GM23338 (cell line): Measurements from ENCODE around the gene ERC2. TPM values are rescaled to one million over a fixed set of nuclear protein-coding genes. Genes with fewer than 3 reads are reported as not detected.

Experiments used
- ATAC-seq: fragments of 200-7000 bp; cut with Tn5 transposase; 3 replicates; pipeline ENCODE4 v1.9.1; 2020
- DNase-seq: peaks from one replicate; pipeline ENCODE4 v3.0.0-alpha.2; 2015; ENCODE audit warnings: low spot score
- H2AFZ ChIP-seq: fragments of 200-600 bp; sonication (generic); 2 replicates; pipeline ENCODE4 v1.8.0; 2016; ENCODE audit warnings: antibody characterized with exemption, mild to moderate bottlenecking, moderate library complexity
- H3F3A ChIP-seq: fragments of 200-600 bp; sonication (generic); replicated peaks from 2 replicates; pipeline ENCODE4 v1.8.0; 2017; ENCODE audit warnings: antibody characterized with exemption, mixed run types, low read depth
- H3K27ac ChIP-seq: fragments of 200-600 bp; sonication (generic); 2 replicates; pipeline ENCODE4 v1.6.1; 2016; ENCODE audit warnings: low read depth
- H3K27me3 ChIP-seq: fragments of 200-600 bp; sonication (generic); 2 replicates; pipeline ENCODE4 v1.8.0; 2016; ENCODE audit warnings: mild to moderate bottlenecking, mixed run types, moderate library complexity; ENCODE audit not compliant: insufficient read depth
- H3K36me3 ChIP-seq: fragments of 200-600 bp; sonication (generic); 2 replicates; pipeline ENCODE4 v1.8.0; 2016; ENCODE audit warnings: mild to moderate bottlenecking; ENCODE audit not compliant: insufficient read depth
- H3K4me1 ChIP-seq: fragments of 200-600 bp; sonication (generic); 2 replicates; pipeline ENCODE4 v1.8.0; 2016; ENCODE audit warnings: mild to moderate bottlenecking, moderate library complexity; ENCODE audit not compliant: insufficient read depth
- H3K4me2 ChIP-seq: fragments of 200-600 bp; sonication (generic); 2 replicates; pipeline ENCODE4 v1.7.1; 2017; ENCODE audit warnings: mixed run types
- H3K4me3 ChIP-seq: fragments of 200-600 bp; sonication (generic); 2 replicates; pipeline ENCODE4 v1.6.1; 2016; ENCODE audit warnings: mixed run types
- H3K79me2 ChIP-seq: fragments of 200-600 bp; sonication (generic); replicated peaks from 2 replicates; pipeline ENCODE4 v1.8.0; 2017; ENCODE audit warnings: mild to moderate bottlenecking; ENCODE audit not compliant: insufficient read depth
- H3K9me2 ChIP-seq: fragments of 200-600 bp; sonication (generic); 2 replicates; pipeline ENCODE4 v1.8.0; 2017; ENCODE audit not compliant: insufficient read depth
- H4K20me1 ChIP-seq: fragments of 200-600 bp; sonication (generic); replicated peaks from 2 replicates; pipeline ENCODE4 v1.8.0; 2017; ENCODE audit warnings: mild to moderate bottlenecking; ENCODE audit not compliant: insufficient read depth
- H3K27ac Mint-ChIP-seq: 2 replicates; pipeline ENCODE4 v1.8.0; 2020; ENCODE audit warnings: inconsistent platforms, mild to moderate bottlenecking, moderate library complexity, mixed read lengths
- H3K27me3 Mint-ChIP-seq: 3 replicates; pipeline ENCODE4 v1.8.0; 2022; ENCODE audit warnings: low read depth, mild to moderate bottlenecking, moderate library complexity, mixed read lengths, inconsistent platforms; ENCODE audit not compliant: insufficient read depth, poor library complexity
- H3K36me3 Mint-ChIP-seq: 3 replicates; pipeline ENCODE4 v1.8.0; 2021; ENCODE audit warnings: low read depth, mild to moderate bottlenecking, inconsistent platforms, moderate library complexity, mixed read lengths
- H3K4me1 Mint-ChIP-seq: 3 replicates; pipeline ENCODE4 v1.8.0; 2020; ENCODE audit warnings: mild to moderate bottlenecking, inconsistent platforms, mixed read lengths
- H3K4me3 Mint-ChIP-seq: 3 replicates; pipeline ENCODE4 v1.8.0; 2021; ENCODE audit warnings: moderate library complexity, mild to moderate bottlenecking, inconsistent platforms, mixed read lengths
- H3K9me3 Mint-ChIP-seq: 3 replicates; pipeline ENCODE4 v1.8.0; 2020; ENCODE audit warnings: moderate library complexity, mild to moderate bottlenecking, inconsistent platforms, mixed read lengths
- CREB1 ChIP-seq: fragments of 250-450 bp; sonication (Bioruptor Pico); IDR thresholded peaks from 2 replicates; pipeline ENCODE4 v1.5.0; 2020; ENCODE audit warnings: low read depth, mild to moderate bottlenecking, moderate library complexity
- EZH2 ChIP-seq: fragments of 200-600 bp; sonication (generic); IDR thresholded peaks from one replicate; pipeline ENCODE4 v1.8.0; 2017; ENCODE audit warnings: antibody characterized with exemption, mild to moderate bottlenecking, low read depth; ENCODE audit not compliant: unreplicated experiment
- EZH2phosphoT487 ChIP-seq: fragments of 200-600 bp; sonication (generic); IDR thresholded peaks from one replicate; pipeline ENCODE4 v1.8.1; 2018; ENCODE audit warnings: antibody characterized with exemption; ENCODE audit not compliant: unreplicated experiment
- JUNB ChIP-seq: IDR thresholded peaks from one replicate; pipeline ENCODE4 v1.6.1; 2016; ENCODE audit warnings: antibody characterized with exemption; ENCODE audit not compliant: unreplicated experiment
- NANOG ChIP-seq: IDR thresholded peaks from 2 replicates; pipeline ENCODE4 v1.6.1; 2016; ENCODE audit warnings: antibody characterized with exemption, borderline replicate concordance
- POLR2AphosphoS5 ChIP-seq: IDR thresholded peaks from 2 replicates; pipeline ENCODE4 v1.6.1; 2016; ENCODE audit warnings: antibody characterized with exemption, low read depth
- STAT1 ChIP-seq: IDR thresholded peaks from one replicate; pipeline ENCODE4 v1.6.1; 2016; ENCODE audit warnings: antibody characterized with exemption; ENCODE audit not compliant: unreplicated experiment
- ZNF114 ChIP-seq: fragments of 250-450 bp; sonication (Bioruptor Pico); IDR thresholded peaks from 2 replicates; pipeline ENCODE4 v1.5.0; 2020; ENCODE audit warnings: mild to moderate bottlenecking, moderate library complexity
- ZNF331 ChIP-seq: fragments of 250-450 bp; sonication (Bioruptor Pico); IDR thresholded peaks from 2 replicates; pipeline ENCODE4 v1.5.0; 2020; ENCODE audit warnings: low read depth, mild to moderate bottlenecking, moderate library complexity
- polyA plus RNA-seq: library from polyadenylated mRNA; unstranded; fragments of >200 nt; fragmentation: Nextera tagmentation; extraction: Ambion mirVana; gene quantifications from 2 replicates; pipeline ENCODE4 v1.2.1, GENCODE V29; 2016
- total RNA-seq: library from RNA; depleted of rRNA; stranded (reverse); fragments of >200 nt; shearing (Covaris generic); gene quantifications from 2 replicates; pipeline ENCODE4 v1.2.3, GENCODE V29; 2014
- TF ChIP-seq, protein P1 (sequence below): fragments of 250-450 bp; sonication (Bioruptor Pico); IDR thresholded peaks from 2 replicates; pipeline ENCODE4 v1.5.0; 2020; ENCODE audit warnings: mild to moderate bottlenecking, moderate library complexity
- TF ChIP-seq, protein P2 (sequence below), 2 experiments: fragments of 200-600 bp in 1 of 2; sonication (generic) in 1 of 2; conservative IDR thresholded peaks; 2 replicates each; pipeline versions ENCODE4 v1.5.1 to v1.6.1; 2016 to 2017; ENCODE audit warnings: antibody characterized with exemption in 2 of 2, low read depth in 2 of 2, mild to moderate bottlenecking in 2 of 2, moderate library complexity in 1 of 2
- TF ChIP-seq, protein P3 (sequence below): IDR thresholded peaks from one replicate; pipeline ENCODE4 v1.6.1; 2018; ENCODE audit warnings: antibody characterized with exemption; ENCODE audit not compliant: unreplicated experiment
- TF ChIP-seq, protein P4 (sequence below): IDR thresholded peaks from 2 replicates; pipeline ENCODE4 v1.6.1; 2016; ENCODE audit warnings: antibody characterized with exemption

Gene ERC2
- total and polyA plus RNA-seq, 2 experiments from 2014 or later: 11.8 to 13.7 TPM

DNA sequence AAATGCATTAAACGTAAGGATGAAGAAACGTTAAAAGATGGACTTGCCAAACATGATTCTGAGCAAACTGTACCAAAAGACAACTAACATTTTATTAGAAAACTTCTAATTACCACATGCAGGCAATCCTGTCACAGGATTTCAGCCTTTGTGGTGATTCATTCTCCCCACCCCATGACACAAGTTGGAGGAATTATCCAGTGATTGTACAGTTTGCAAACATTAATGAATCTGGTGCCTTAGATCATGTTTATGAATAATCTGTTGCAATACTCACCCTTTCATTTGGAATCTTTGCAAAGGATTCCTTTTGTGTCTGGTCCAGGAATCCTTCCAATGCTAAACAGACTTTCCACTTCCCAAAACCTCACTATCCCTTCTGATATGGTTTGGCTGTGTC is 23.3 kb upstream of the ERC2 start:
- Mint-ChIP-seq H3K9me3 (no peaks in the 10 kb centered on the region), H3K36me3 (no peaks in the 10 kb centered on the region), H3K27ac (no peak overlapping the region), H3K4me1 (peaks cover 5% of the 10 kb centered on the region; the same call in 2 of the 3 replicates), H3K4me3 (no peak overlapping the region), H3K27me3 (peaks cover 5% of the 10 kb centered on the region)
- ATAC-seq: no peak
- Histone ChIP-seq H4K20me1 (no peaks in the 10 kb centered on the region), H3K9me2 (no peaks in the 10 kb centered on the region), H3K4me1 (no peaks in the 10 kb centered on the region), H3K36me3 (no peaks in the 10 kb centered on the region), H3K4me3 (no peak overlapping the region), H3K27me3 (no peaks in the 10 kb centered on the region), H3K4me2 (no peak overlapping the region), H3K27ac (no peak overlapping the region), H2AFZ (no peak overlapping the region), H3F3A (no peaks in the 10 kb centered on the region), H3K79me2 (no peaks in the 10 kb centered on the region)
- DNase-seq: no peak
- TF ChIP-seq, protein P1, sequence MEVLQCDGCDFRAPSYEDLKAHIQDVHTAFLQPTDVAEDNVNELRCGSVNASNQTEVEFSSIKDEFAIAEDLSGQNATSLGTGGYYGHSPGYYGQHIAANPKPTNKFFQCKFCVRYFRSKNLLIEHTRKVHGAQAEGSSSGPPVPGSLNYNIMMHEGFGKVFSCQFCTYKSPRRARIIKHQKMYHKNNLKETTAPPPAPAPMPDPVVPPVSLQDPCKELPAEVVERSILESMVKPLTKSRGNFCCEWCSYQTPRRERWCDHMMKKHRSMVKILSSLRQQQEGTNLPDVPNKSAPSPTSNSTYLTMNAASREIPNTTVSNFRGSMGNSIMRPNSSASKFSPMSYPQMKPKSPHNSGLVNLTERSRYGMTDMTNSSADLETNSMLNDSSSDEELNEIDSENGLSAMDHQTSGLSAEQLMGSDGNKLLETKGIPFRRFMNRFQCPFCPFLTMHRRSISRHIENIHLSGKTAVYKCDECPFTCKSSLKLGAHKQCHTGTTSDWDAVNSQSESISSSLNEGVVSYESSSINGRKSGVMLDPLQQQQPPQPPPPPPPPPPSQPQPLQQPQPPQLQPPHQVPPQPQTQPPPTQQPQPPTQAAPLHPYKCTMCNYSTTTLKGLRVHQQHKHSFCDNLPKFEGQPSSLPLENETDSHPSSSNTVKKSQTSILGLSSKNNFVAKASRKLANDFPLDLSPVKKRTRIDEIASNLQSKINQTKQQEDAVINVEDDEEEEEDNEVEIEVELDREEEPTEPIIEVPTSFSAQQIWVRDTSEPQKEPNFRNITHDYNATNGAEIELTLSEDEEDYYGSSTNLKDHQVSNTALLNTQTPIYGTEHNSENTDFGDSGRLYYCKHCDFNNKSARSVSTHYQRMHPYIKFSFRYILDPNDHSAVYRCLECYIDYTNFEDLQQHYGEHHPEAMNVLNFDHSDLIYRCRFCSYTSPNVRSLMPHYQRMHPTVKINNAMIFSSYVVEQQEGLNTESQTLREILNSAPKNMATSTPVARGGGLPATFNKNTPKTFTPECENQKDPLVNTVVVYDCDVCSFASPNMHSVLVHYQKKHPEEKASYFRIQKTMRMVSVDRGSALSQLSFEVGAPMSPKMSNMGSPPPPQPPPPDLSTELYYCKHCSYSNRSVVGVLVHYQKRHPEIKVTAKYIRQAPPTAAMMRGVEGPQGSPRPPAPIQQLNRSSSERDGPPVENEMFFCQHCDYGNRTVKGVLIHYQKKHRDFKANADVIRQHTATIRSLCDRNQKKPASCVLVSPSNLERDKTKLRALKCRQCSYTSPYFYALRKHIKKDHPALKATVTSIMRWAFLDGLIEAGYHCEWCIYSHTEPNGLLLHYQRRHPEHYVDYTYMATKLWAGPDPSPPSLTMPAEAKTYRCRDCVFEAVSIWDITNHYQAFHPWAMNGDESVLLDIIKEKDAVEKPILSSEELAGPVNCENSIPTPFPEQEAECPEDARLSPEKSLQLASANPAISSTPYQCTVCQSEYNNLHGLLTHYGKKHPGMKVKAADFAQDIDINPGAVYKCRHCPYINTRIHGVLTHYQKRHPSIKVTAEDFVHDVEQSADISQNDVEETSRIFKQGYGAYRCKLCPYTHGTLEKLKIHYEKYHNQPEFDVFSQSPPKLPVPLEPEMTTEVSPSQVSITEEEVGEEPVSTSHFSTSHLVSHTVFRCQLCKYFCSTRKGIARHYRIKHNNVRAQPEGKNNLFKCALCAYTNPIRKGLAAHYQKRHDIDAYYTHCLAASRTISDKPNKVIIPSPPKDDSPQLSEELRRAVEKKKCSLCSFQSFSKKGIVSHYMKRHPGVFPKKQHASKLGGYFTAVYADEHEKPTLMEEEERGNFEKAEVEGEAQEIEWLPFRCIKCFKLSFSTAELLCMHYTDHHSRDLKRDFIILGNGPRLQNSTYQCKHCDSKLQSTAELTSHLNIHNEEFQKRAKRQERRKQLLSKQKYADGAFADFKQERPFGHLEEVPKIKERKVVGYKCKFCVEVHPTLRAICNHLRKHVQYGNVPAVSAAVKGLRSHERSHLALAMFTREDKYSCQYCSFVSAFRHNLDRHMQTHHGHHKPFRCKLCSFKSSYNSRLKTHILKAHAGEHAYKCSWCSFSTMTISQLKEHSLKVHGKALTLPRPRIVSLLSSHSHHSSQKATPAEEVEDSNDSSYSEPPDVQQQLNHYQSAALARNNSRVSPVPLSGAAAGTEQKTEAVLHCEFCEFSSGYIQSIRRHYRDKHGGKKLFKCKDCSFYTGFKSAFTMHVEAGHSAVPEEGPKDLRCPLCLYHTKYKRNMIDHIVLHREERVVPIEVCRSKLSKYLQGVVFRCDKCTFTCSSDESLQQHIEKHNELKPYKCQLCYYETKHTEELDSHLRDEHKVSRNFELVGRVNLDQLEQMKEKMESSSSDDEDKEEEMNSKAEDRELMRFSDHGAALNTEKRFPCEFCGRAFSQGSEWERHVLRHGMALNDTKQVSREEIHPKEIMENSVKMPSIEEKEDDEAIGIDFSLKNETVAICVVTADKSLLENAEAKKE (CRISPR knock-in tag): no peak
- TF ChIP-seq, protein P2, sequence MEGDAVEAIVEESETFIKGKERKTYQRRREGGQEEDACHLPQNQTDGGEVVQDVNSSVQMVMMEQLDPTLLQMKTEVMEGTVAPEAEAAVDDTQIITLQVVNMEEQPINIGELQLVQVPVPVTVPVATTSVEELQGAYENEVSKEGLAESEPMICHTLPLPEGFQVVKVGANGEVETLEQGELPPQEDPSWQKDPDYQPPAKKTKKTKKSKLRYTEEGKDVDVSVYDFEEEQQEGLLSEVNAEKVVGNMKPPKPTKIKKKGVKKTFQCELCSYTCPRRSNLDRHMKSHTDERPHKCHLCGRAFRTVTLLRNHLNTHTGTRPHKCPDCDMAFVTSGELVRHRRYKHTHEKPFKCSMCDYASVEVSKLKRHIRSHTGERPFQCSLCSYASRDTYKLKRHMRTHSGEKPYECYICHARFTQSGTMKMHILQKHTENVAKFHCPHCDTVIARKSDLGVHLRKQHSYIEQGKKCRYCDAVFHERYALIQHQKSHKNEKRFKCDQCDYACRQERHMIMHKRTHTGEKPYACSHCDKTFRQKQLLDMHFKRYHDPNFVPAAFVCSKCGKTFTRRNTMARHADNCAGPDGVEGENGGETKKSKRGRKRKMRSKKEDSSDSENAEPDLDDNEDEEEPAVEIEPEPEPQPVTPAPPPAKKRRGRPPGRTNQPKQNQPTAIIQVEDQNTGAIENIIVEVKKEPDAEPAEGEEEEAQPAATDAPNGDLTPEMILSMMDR (conservative IDR thresholded peaks at IDR 0.05; ENCODE audit: low read depth in 2 of 2): no peak
- TF ChIP-seq POLR2AphosphoS5 (no peak), EZH2 (no peak), EZH2phosphoT487 (no peak), NANOG (no peak), ZNF114 (CRISPR knock-in tag) (no peak), STAT1 (no peak), JUNB (no peak), ZNF331 (no peak), CREB1 (CRISPR knock-in tag) (no peak)
- TF ChIP-seq, protein P3, sequence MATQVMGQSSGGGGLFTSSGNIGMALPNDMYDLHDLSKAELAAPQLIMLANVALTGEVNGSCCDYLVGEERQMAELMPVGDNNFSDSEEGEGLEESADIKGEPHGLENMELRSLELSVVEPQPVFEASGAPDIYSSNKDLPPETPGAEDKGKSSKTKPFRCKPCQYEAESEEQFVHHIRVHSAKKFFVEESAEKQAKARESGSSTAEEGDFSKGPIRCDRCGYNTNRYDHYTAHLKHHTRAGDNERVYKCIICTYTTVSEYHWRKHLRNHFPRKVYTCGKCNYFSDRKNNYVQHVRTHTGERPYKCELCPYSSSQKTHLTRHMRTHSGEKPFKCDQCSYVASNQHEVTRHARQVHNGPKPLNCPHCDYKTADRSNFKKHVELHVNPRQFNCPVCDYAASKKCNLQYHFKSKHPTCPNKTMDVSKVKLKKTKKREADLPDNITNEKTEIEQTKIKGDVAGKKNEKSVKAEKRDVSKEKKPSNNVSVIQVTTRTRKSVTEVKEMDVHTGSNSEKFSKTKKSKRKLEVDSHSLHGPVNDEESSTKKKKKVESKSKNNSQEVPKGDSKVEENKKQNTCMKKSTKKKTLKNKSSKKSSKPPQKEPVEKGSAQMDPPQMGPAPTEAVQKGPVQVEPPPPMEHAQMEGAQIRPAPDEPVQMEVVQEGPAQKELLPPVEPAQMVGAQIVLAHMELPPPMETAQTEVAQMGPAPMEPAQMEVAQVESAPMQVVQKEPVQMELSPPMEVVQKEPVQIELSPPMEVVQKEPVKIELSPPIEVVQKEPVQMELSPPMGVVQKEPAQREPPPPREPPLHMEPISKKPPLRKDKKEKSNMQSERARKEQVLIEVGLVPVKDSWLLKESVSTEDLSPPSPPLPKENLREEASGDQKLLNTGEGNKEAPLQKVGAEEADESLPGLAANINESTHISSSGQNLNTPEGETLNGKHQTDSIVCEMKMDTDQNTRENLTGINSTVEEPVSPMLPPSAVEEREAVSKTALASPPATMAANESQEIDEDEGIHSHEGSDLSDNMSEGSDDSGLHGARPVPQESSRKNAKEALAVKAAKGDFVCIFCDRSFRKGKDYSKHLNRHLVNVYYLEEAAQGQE: no peak
- TF ChIP-seq, protein P4, sequence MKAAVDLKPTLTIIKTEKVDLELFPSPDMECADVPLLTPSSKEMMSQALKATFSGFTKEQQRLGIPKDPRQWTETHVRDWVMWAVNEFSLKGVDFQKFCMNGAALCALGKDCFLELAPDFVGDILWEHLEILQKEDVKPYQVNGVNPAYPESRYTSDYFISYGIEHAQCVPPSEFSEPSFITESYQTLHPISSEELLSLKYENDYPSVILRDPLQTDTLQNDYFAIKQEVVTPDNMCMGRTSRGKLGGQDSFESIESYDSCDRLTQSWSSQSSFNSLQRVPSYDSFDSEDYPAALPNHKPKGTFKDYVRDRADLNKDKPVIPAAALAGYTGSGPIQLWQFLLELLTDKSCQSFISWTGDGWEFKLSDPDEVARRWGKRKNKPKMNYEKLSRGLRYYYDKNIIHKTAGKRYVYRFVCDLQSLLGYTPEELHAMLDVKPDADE: no peak
